Ureter (tissue), 1 donor: Measurements from ENCODE around the gene SERPINE3. TPM values are rescaled to one million over a fixed set of nuclear protein-coding genes. Genes with fewer than 3 reads are reported as not detected.

Experiments
- DNase-seq: peaks from one replicate; pipeline ENCODE4 v3.0.0-alpha.2; 2020; ENCODE audit warnings: low spot score
- total RNA-seq: library from RNA; stranded (reverse); gene quantifications from one replicate; pipeline ENCODE4 v1.2.4, GENCODE V29; 2023
- donor health status: DM: yes; HTN: yes; CAD: no.

The SERPINE3 gene
- total RNA-seq, 1 donor from 2014 or later, result 0.31 TPM

- DNase-seq, result no peak
Observed at GRCh38 chr13:51328488-51328887, 11.0 kb upstream of the SERPINE3 start.

GRCh38 chr13:51329606-51330005, 9.9 kb upstream of the SERPINE3 start:
- DNase-seq, result no peak

GRCh38 chr13:51330791-51331190, 8.7 kb upstream of the SERPINE3 start:
- no peak for DNase-seq

DNA sequence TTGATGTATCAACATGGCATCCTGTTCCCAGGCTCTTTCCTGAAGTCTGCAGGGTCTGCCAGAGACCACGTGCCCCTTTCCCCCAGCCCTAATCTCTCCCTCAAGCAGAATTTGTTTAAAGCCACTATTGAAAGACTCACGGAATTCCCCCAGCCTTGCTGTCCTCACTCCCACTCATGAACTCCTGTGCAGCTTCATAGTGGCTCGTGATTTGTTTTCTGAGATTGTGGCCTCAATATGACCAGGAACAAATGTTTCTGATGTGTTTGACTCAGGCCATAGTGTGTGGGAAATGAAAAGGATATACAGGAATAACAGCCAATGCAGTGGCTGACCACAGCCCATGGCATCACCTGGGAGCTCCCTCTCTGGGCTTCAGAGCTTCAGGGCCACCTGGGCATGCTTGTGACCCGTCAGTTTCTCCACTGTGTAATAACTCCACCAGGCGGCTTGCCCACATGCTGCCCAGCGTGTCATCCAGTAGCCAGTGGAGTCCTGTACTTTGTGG, 8.1 kb upstream of the SERPINE3 start:
- no peak for DNase-seq

DNA sequence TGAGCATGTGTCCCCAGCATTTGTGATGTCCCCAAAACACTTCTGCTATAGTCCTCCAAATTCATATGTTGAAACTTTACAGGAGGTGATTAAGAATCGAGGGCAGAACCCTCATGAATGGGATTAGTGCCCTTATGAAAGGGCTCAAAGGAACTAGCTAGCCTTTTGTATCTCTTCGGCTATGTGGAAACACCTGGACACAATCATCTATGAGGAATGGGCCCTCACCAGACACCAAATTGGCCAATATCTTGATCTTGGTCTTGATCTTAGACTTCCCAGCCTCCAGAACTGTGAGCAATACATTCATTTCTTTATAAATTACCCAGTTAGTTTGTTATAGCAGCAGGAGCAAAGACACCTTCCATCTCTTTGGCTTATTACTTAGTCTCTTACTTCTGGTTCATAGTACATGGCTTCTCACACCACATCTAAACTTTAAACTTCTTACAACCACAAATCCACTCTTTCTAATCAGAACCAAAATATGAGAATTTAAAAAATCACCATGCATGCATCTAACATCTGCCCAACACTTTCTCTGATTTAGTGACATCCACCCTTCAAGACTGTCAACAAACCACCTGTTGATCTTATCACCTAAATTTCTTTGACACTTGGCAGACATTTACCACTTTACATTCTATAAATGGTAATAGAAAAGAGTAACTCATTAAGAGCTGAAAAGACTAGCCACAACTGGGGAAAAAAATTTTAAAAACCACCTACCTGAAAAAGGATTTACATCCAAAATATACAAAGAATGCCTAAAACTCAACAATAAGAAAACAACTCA, 6.7 kb upstream of the SERPINE3 start:
- DNase-seq, result no peak

- DNase-seq, result no peak
Observed at GRCh38 chr13:51333421-51333820, 6.1 kb upstream of the SERPINE3 start.

GRCh38 chr13:51333826-51334225, 5.7 kb upstream of the SERPINE3 start:
- DNase-seq, result no peak

DNA sequence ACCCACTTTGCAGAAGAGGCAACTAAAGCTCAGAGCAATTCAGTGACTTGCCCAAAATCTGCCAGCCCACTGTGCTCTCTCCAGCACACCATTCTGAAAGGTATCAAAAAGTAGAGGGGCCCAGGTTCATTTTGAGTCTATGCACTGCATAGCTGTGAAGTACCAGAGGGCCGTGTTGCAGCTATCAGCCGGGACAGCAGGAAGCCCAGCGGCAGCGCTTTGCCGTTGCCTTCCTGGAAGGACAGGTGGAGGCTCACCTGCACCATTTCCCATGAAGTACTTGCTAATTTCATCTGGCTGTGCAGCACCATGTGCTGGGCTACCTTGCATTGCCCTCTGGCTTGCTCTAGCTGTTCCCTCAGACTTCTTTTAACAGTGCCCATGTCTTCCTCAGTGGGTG, 2.7 kb upstream of the SERPINE3 start:
- DNase-seq, result no peak

DNA sequence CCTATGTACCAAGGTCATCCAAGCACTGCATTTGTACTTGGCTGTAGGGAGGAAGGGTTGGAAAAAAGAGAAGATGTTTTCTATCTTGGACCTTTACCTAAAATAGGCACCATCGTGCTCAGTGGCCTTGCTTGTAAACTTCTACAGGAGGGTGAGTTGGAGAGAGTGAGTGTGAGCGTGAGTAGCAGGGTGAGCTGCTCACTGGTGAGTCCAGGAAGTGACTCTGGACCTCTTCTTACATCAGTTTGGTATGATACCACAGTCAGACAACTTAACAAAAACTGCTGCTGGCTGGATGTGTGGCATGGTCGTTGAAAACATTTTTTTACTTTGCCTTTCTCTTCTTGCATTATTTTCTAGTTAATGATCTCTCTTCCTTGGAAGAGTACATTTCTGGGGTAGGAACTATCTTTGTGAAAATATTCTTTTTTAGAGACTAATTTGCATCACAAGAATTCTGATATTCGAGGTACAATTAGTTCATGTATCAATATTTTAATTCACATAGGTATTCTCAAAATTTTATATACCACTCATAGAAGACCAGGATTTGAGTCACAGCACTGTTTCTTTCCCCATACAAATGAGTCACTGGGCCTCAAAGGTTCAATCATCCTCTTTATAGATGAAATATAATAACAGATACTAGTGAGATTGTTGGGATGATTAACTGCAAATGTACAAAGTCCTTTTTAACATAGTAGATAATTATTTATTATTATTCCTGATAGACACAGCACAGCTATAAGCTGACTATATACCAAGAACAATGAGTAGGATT, 651 bp downstream of the SERPINE3 start:
- DNase-seq, result no peak

GRCh38 chr13:51341232-51341631, 1.7 kb downstream of the SERPINE3 start:
- DNase-seq, result no peak

GRCh38 chr13:51341791-51342190, 2.3 kb downstream of the SERPINE3 start:
- no peak for DNase-seq

GRCh38 chr13:51342706-51343105, 3.2 kb downstream of the SERPINE3 start:
- DNase-seq, result no peak

GRCh38 chr13:51343475-51343874, 4.0 kb downstream of the SERPINE3 start:
- DNase-seq, result no peak

DNA sequence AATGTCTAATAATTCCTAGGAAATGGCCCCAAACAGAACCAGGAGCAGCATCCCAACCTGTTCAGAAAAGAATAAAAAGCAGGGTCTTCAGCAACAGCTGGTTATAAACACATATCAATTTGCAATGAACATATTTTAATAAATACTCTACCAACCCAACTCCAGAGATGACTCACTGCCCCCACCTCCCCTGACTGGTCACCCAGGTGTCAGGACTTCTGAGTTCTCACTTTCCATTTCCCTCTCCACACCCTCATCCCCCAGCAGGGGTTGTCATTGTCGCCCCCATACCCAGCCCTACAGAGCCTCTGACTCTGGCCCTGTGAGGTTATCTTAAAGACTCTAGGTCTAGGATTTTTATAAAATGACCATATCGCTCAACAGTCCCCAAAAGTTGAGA, 6.9 kb downstream of the SERPINE3 start:
- DNase-seq, result no peak

GRCh38 chr13:51347099-51347498, 7.6 kb downstream of the SERPINE3 start:
- no peak for DNase-seq

DNA sequence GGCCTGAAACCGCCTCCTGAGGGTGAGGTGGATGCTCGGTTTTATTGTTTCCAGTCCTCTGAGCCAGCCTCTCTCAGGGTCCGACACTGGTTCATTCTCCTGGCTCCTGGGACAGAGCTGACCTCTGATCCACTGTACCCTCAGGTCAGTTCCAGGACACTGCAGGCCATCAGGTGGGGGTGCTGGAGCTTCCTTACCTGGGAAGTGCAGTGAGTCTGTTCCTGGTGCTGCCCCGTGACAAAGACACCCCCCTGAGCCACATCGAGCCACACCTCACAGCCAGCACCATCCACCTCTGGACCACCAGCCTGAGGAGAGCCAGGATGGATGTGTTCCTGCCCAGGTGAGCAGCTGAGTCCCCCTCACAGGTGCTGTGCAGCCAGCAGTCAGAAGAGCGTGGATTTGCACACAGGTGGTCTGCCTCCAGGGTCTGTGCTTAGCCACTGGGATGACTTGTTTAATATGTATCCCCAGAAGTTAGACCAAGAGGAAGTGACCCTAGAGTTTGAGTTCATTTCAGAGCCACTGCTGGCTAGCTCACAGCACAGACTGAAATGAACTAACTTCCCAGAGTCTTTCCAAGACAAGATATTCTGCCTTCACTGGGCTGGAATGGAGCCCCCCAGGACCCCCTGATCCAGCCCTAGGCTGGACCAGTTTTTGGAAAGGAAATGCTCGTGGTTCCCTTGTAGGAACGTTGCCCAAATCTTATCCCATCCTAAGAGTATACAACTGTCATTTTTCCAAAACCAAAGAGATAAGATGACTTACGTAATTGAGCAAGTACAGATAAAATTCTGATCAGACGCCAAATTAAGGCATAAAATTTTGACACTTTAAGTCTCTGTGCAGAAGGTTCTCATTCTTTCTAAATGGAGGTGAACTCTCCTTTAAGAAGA, 8.8 kb downstream of the SERPINE3 start:
- no peak for DNase-seq

GRCh38 chr13:51349016-51349415, 9.5 kb downstream of the SERPINE3 start:
- DNase-seq, result no peak

DNA sequence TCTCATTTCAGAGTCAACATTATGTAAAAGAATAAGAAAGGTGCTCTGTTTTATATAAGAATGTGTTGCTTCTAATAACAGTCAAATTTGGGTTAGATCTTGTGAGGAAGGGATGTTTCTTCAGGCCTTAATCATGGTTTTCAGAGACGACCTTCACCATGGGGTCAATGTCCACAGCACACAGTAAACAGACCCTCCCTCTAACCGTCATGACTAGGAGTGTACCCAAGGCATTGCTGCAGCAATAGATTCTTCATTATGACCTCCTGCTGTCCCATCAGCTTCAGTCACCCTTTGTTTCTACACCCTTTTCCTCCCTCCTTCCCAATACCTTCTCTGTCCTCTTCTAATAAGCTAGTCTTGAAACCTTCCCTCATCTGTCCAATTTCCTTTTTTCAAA, 15.7 kb downstream of the SERPINE3 start:
- DNase-seq, result no peak

- DNase-seq, result no peak
Observed at GRCh38 chr13:51357928-51358595, 18.6 kb downstream of the SERPINE3 start.

- no peak for DNase-seq
Observed at GRCh38 chr13:51359352-51359751, 19.9 kb downstream of the SERPINE3 start.

DNA sequence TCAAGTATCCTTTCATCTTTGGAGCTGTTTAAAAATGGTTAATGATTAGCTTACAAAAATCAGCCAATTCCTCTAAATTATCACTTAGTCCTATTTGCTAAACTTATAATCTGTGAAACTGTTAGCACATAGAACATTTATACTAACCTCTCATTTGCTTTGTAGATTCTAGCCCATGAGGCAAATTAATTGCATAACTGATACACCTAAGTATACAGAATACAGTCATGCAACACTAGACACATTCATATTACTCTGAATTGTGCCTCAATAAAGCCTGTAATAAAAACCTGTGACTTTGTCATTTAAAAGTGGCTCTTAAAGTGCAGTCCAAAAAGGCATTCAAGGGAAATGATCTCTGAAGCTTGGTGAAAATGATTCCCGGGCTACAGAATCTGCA, 21.0 kb downstream of the SERPINE3 start:
- DNase-seq, result no peak
